HCT116 (cell line): ENCODE measurements around the gene SEC16A. TPM values are rescaled to one million over a fixed set of nuclear protein-coding genes. Genes with fewer than 3 reads are reported as not detected.

ENCODE experiments used
- ATAC-seq: fragments of 200-7000 bp; cut with Tn5 transposase; 2 replicates; pipeline ENCODE4 v1.9.1; 2020; ENCODE audit warnings: mild to moderate bottlenecking, moderate library complexity
- BruUV-seq: library from RNA; stranded (reverse); fragments of 400-500 nt; replicated peaks from 2 replicates; lab custom pipeline; 2021; lab: Mats Ljungman, UMichigan
- CTCF ChIA-PET: fragments of 300-600 bp; sonication (Branson Sonifier 250); formaldehyde crosslinking; loops from one replicate; lab custom pipeline; 2021; ENCODE audit warnings: antibody characterized with exemption; lab: Charles Lee
- POLR2A ChIA-PET: fragments of 300-600, 350-600 bp; sonication (Branson Sonifier 250); formaldehyde crosslinking; loops from one replicate; lab custom pipeline; 2021; ENCODE audit warnings: antibody characterized with exemption; lab: Charles Lee
- RAD21 ChIA-PET, 2 experiments: fragments of 300-600 bp; sonication (Branson Sonifier 250); formaldehyde crosslinking; loops; one replicate each; lab custom pipeline; 2023; ENCODE audit warnings: low total read pairs in 2 of 2; ENCODE audit not compliant: uncharacterized antibody in 2 of 2, unreplicated experiment in 2 of 2, low non-redundant PET in 1 of 2; lab: Charles Lee
- DNase-seq: peaks from one replicate; pipeline ENCODE4 v3.0.0-alpha.2; 2010; ENCODE audit warnings: low read depth, low spot score
- H2AFZ ChIP-seq: fragments of 200-600 bp; shearing (Covaris generic), sonication (generic); 2 replicates; pipeline ENCODE4 v1.6.1; 2017; ENCODE audit warnings: low read depth, mixed run types, mixed read lengths, antibody characterized with exemption, low read length; ENCODE audit not compliant: poor library complexity, severe bottlenecking
- H3K27ac ChIP-seq: 2 replicates; pipeline ENCODE4 v1.5.1; 2012; ENCODE audit warnings: low read depth, low read length
- H3K27me3 ChIP-seq: fragments of 200-600 bp; sonication (generic); 2 replicates; pipeline ENCODE4 v1.6.1; 2016; ENCODE audit warnings: mixed run types, low read length, mixed read lengths; ENCODE audit not compliant: insufficient read depth
- H3K36me3 ChIP-seq, 2 experiments: fragments of 200-500 bp in 1 of 2; fragments of 200-600 bp in 1 of 2; sonication (Bioruptor generic) in 1 of 2; sonication (generic) in 1 of 2; 2 replicates each; pipeline versions ENCODE4 v1.5.1 to v1.6.1; 2014 to 2016; ENCODE audit warnings: low read length in 2 of 2, inconsistent platforms in 1 of 2, mixed read lengths in 1 of 2, mixed run types in 1 of 2; ENCODE audit not compliant: insufficient read depth in 2 of 2, control insufficient read depth in 1 of 2
- H3K4me1 ChIP-seq, 2 experiments: fragments of 200-600 bp in 1 of 2; sonication (generic) in 1 of 2; 2 replicates each; pipeline versions ENCODE4 v1.5.1 to v1.6.1; 2012 to 2017; ENCODE audit warnings: low read length in 2 of 2, inconsistent platforms in 1 of 2, mild to moderate bottlenecking in 1 of 2, mixed read lengths in 1 of 2, mixed run types in 1 of 2, moderate library complexity in 1 of 2; ENCODE audit not compliant: insufficient read depth in 2 of 2, control insufficient read depth in 1 of 2
- H3K4me2 ChIP-seq: fragments of 200-600 bp; sonication (generic); 2 replicates; pipeline ENCODE4 v1.6.1; 2017; ENCODE audit warnings: mixed run types, low read length, mixed read lengths
- H3K4me3 ChIP-seq, 2 experiments: fragments of 200-600 bp in 1 of 2; sonication (generic) in 1 of 2; replicated peaks in 1 of 2; 2 replicates each; pipeline ENCODE4 v1.5.1; 2011 to 2016; ENCODE audit warnings: low read length in 2 of 2, control low read depth in 1 of 2, low read depth in 1 of 2, mild to moderate bottlenecking in 1 of 2, mixed read lengths in 1 of 2, mixed run types in 1 of 2
- H3K79me2 ChIP-seq: fragments of 200-600 bp; sonication (generic); 2 replicates; pipeline ENCODE4 v1.6.1; 2017; ENCODE audit warnings: mild to moderate bottlenecking, mixed run types, low read length, moderate library complexity, mixed read lengths; ENCODE audit not compliant: insufficient read depth
- H3K9ac ChIP-seq: fragments of 200-600 bp; sonication (generic); 2 replicates; pipeline ENCODE4 v1.6.1; 2016; ENCODE audit warnings: low read length, mixed read lengths
- H3K9me2 ChIP-seq: fragments of 200-600 bp; sonication (generic), shearing (Covaris generic); 2 replicates; pipeline ENCODE4 v1.6.1; 2017; ENCODE audit warnings: mixed run types, mild to moderate bottlenecking, moderate library complexity; ENCODE audit not compliant: insufficient read depth
- H3K9me3 ChIP-seq, 2 experiments: fragments of 200-500 bp in 1 of 2; fragments of 200-600 bp in 1 of 2; sonication (Bioruptor generic) in 1 of 2; sonication (generic) in 1 of 2; 2 replicates each; pipeline ENCODE4 v1.6.1; 2014 to 2017; ENCODE audit warnings: low read length in 2 of 2, mixed read lengths in 2 of 2, inconsistent platforms in 1 of 2, low read depth in 1 of 2, mild to moderate bottlenecking in 1 of 2, mixed run types in 1 of 2, moderate library complexity in 1 of 2; ENCODE audit not compliant: control insufficient read depth in 1 of 2, insufficient read depth in 1 of 2
- H4K20me1 ChIP-seq: fragments of 200-600 bp; sonication (generic), shearing (Covaris generic); 2 replicates; pipeline ENCODE4 v1.6.1; 2017; ENCODE audit warnings: mixed run types, mild to moderate bottlenecking, moderate library complexity; ENCODE audit not compliant: insufficient read depth
- CEBPB ChIP-seq: IDR thresholded peaks from 2 replicates; pipeline ENCODE4 v1.6.1; 2012; ENCODE audit warnings: low read depth
- EGR1 ChIP-seq: IDR thresholded peaks from 2 replicates; pipeline ENCODE4 v1.6.1; 2012; ENCODE audit warnings: low read depth
- EZH2 ChIP-seq: fragments of 200-600 bp; sonication (generic); IDR thresholded peaks from 2 replicates; pipeline ENCODE4 v1.6.1; 2017; ENCODE audit warnings: antibody characterized with exemption, mixed run types
- EZH2phosphoT487 ChIP-seq: fragments of 200-600 bp; IDR thresholded peaks from 2 replicates; pipeline ENCODE4 v1.6.1; 2018; ENCODE audit warnings: antibody characterized with exemption, borderline replicate concordance
- FOSL1 ChIP-seq: IDR thresholded peaks from 2 replicates; pipeline ENCODE4 v1.6.1; 2012; ENCODE audit warnings: low read depth
- POLR2AphosphoS5 ChIP-seq: IDR thresholded peaks from 2 replicates; pipeline ENCODE4 v1.6.1; 2011; ENCODE audit warnings: mild to moderate bottlenecking, low read depth, low read length, moderate library complexity
- RAD21 ChIP-seq: IDR thresholded peaks from 2 replicates; pipeline ENCODE4 v1.6.1; 2012; ENCODE audit warnings: low read depth, mild to moderate bottlenecking
- SP1 ChIP-seq: IDR thresholded peaks from 2 replicates; pipeline ENCODE4 v1.6.1; 2012; ENCODE audit warnings: low read depth
- SRF ChIP-seq: IDR thresholded peaks from 2 replicates; pipeline ENCODE4 v1.6.1; 2012; ENCODE audit warnings: low read depth
- YY1 ChIP-seq: IDR thresholded peaks from 2 replicates; pipeline ENCODE4 v1.6.1; 2011; ENCODE audit warnings: low read length, low read depth, moderate library complexity, mild to moderate bottlenecking; ENCODE audit not compliant: insufficient replicate concordance; ENCODE audit errors: extremely low read depth
- ZNF274 ChIP-seq: fragments of 200-500 bp; sonication (Bioruptor generic); IDR thresholded peaks from 2 replicates; pipeline ENCODE4 v1.6.1; 2014; ENCODE audit warnings: mild to moderate bottlenecking, low read depth, low read length, inconsistent platforms
- intact Hi-C: fragments of 100-400 bp; cut with micrococcal nuclease; formaldehyde crosslinking; loops from 2 replicates; pipeline ENCODE4 v1.10.0; 2022
- total RNA-seq: library from RNA; stranded (reverse); gene quantifications from one replicate; pipeline ENCODE4 v1.2.1, GENCODE V29; 2021; ENCODE audit not compliant: unreplicated experiment
- TF ChIP-seq, protein P1 (sequence below): IDR thresholded peaks from 2 replicates; pipeline ENCODE4 v1.6.1; 2012
- TF ChIP-seq, protein P2 (sequence below): IDR thresholded peaks from 2 replicates; pipeline ENCODE4 v1.6.1; 2012
- TF ChIP-seq, protein P3 (sequence below): IDR thresholded peaks from 2 replicates; pipeline ENCODE4 v1.6.1; 2012; ENCODE audit warnings: low read depth
- TF ChIP-seq, protein P4 (sequence below), 3 experiments: fragments of 200-600 bp in 1 of 3; sonication (generic) in 1 of 3; IDR thresholded peaks in 2 of 3; conservative IDR thresholded peaks in 1 of 3; 2 replicates each; pipeline ENCODE4 v1.5.1; 2012 to 2017; ENCODE audit warnings: low read depth in 2 of 3, low read length in 2 of 3, antibody characterized with exemption in 1 of 3, borderline replicate concordance in 1 of 3, control low read depth in 1 of 3, mild to moderate bottlenecking in 1 of 3, mixed read lengths in 1 of 3, mixed run types in 1 of 3, moderate library complexity in 1 of 3; ENCODE audit not compliant: insufficient read depth in 1 of 3

Gene SEC16A
- total RNA-seq, 1 experiment from 2014 or later, result 49.8 TPM

DNA sequence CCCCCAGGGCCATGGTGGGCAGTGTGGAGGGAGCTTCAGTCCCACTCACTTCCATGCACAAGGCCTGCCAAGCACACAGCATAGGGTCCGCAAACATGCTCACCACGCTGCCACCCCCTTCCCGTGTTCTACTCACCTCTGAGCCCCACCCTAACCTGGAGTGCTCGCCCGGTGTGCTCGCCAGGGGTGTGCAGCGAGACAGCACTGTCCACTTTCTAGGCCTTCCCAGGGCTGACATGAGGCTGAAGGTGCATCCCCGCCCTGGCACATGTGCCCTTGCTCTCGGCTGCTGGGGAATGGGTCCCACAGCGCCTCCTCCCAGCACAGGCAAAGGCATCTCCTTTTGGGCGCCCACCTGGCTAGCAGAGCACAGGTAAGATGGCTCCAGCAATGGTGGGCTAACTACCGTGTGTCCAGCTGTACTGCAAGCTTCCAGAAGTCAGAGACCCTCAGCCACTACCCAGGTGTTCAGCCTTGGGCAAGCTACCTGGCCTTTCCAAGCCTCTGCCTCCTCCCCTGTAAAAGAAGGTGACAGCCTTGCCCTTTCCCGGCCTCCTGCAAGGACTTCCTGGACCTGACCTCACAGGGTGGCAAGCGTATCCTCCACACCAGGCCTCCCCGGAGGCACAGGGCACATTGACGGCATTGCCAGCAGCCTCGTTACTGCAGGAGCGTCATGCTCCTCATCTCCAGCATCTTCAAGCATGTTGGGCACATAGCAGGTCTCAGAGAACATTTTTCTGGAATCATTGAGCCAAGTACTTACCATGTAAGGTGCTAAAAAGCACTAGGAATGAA is 4.2 kb upstream of the SEC16A start:
- CTCF ChIA-PET, result interaction anchor here (2.9 to 7.3 kb wide), 2 partner anchors 140 to 145 kb away, joined by 21 to 108 read pairs (median 23); no protein-coding TSS in a partner anchor
- H3K79me2 ChIP-seq, result peaks cover 7% of the 10 kb centered on the region
- POLR2A ChIA-PET, result no interaction called here
- no peaks in the 10 kb centered on the region for H3K9me2 ChIP-seq
- DNase-seq, result no peak
- H2AFZ ChIP-seq, result no peak overlapping the region
- H3K9me3 ChIP-seq, result no peaks in the 10 kb centered on the region
- ATAC-seq, result no peak
- no peak for TF ChIP-seq EZH2phosphoT487
- TF ChIP-seq EZH2, result no peak
- TF ChIP-seq SRF, result no peak
- no peak for TF ChIP-seq EGR1
- TF ChIP-seq SP1, result no peak
- TF ChIP-seq ZNF274, result no peak
- no peak for TF ChIP-seq RAD21
- TF ChIP-seq, protein P1, sequence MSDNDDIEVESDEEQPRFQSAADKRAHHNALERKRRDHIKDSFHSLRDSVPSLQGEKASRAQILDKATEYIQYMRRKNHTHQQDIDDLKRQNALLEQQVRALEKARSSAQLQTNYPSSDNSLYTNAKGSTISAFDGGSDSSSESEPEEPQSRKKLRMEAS, result no peak
- no peak for TF ChIP-seq YY1
- no peak for TF ChIP-seq POLR2AphosphoS5
- TF ChIP-seq CEBPB, result no peak
- TF ChIP-seq, protein P2, sequence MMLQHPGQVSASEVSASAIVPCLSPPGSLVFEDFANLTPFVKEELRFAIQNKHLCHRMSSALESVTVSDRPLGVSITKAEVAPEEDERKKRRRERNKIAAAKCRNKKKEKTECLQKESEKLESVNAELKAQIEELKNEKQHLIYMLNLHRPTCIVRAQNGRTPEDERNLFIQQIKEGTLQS, result no peak
- TF ChIP-seq FOSL1, result no peak
- TF ChIP-seq, protein P3, sequence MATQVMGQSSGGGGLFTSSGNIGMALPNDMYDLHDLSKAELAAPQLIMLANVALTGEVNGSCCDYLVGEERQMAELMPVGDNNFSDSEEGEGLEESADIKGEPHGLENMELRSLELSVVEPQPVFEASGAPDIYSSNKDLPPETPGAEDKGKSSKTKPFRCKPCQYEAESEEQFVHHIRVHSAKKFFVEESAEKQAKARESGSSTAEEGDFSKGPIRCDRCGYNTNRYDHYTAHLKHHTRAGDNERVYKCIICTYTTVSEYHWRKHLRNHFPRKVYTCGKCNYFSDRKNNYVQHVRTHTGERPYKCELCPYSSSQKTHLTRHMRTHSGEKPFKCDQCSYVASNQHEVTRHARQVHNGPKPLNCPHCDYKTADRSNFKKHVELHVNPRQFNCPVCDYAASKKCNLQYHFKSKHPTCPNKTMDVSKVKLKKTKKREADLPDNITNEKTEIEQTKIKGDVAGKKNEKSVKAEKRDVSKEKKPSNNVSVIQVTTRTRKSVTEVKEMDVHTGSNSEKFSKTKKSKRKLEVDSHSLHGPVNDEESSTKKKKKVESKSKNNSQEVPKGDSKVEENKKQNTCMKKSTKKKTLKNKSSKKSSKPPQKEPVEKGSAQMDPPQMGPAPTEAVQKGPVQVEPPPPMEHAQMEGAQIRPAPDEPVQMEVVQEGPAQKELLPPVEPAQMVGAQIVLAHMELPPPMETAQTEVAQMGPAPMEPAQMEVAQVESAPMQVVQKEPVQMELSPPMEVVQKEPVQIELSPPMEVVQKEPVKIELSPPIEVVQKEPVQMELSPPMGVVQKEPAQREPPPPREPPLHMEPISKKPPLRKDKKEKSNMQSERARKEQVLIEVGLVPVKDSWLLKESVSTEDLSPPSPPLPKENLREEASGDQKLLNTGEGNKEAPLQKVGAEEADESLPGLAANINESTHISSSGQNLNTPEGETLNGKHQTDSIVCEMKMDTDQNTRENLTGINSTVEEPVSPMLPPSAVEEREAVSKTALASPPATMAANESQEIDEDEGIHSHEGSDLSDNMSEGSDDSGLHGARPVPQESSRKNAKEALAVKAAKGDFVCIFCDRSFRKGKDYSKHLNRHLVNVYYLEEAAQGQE, result no peak
- TF ChIP-seq, protein P4, sequence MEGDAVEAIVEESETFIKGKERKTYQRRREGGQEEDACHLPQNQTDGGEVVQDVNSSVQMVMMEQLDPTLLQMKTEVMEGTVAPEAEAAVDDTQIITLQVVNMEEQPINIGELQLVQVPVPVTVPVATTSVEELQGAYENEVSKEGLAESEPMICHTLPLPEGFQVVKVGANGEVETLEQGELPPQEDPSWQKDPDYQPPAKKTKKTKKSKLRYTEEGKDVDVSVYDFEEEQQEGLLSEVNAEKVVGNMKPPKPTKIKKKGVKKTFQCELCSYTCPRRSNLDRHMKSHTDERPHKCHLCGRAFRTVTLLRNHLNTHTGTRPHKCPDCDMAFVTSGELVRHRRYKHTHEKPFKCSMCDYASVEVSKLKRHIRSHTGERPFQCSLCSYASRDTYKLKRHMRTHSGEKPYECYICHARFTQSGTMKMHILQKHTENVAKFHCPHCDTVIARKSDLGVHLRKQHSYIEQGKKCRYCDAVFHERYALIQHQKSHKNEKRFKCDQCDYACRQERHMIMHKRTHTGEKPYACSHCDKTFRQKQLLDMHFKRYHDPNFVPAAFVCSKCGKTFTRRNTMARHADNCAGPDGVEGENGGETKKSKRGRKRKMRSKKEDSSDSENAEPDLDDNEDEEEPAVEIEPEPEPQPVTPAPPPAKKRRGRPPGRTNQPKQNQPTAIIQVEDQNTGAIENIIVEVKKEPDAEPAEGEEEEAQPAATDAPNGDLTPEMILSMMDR (IDR thresholded peaks at IDR 0.05 in 2 of 3, conservative IDR thresholded peaks at IDR 0.05 in 1 of 3; ENCODE audit: borderline replicate concordance in 1 of 3, insufficient read depth in 1 of 3, low read depth in 2 of 3, low read length in 2 of 3), result no peak
- no peaks in the 10 kb centered on the region for H3K27me3 ChIP-seq
- intact Hi-C loops, result loop anchor here (5.0 kb wide), 1 partner anchor 50 kb away; no protein-coding TSS in a partner anchor
- no peaks in the 10 kb centered on the region; a peak in 1 of 4 replicates for H3K36me3 ChIP-seq
- no peak overlapping the region for H3K9ac ChIP-seq
- RAD21 ChIA-PET, result interaction anchor here (1.1 to 1.4 kb wide), 3 partner anchors 138 to 145 kb away, joined by 3 to 6 read pairs (median 3); no protein-coding TSS in a partner anchor
- no TSS peak for BruUV-seq
- peaks cover 5 to 24% of the 10 kb centered on the region in 2 experiments for H3K4me1 ChIP-seq
- H4K20me1 ChIP-seq, result no peaks in the 10 kb centered on the region
- no peak overlapping the region for H3K4me2 ChIP-seq
- no peak overlapping the region for H3K4me3 ChIP-seq
- H3K27ac ChIP-seq, result no peak overlapping the region
